ENCODE results near the gene CERKL.

- TF ChIP-seq POLR2A (IDR thresholded peaks at IDR 0.05; ENCODE audit: low read depth, low read length): no peak
- TF ChIP-seq POLR2AphosphoS5 (IDR thresholded peaks at IDR 0.05; ENCODE audit: low read depth, low read length): no peak
- TF ChIP-seq TAF1 (IDR thresholded peaks at IDR 0.05; ENCODE audit: low read depth, low read length): no peak
- no peak for TF ChIP-seq SPI1 (IDR thresholded peaks at IDR 0.05; ENCODE audit: low read depth, low read length)
- TF ChIP-seq POU2F2 (IDR thresholded peaks at IDR 0.05; ENCODE audit: low read depth, low read length): no peak
- no peak for TF ChIP-seq PAX5 (IDR thresholded peaks at IDR 0.05; ENCODE audit: insufficient read depth, low read length, severe bottlenecking)
Measured at GRCh38 chr2:181542170-181542569, 114.7 kb downstream of the CERKL start.

All from GM12891 (cell line).